ENCODE measurements around the gene ANKRD30B.
"Not testable (repeated sequence)": the region's sequence is repeated elsewhere in the genome, so short reads cannot be mapped to it uniquely, and the experiment has no call there.

ANKRD30B gene

GRCh38 chr18:14767474-14767873, 19.5 kb downstream of the ANKRD30B start:
- Histone ChIP-seq H3K4me3 (ENCODE audit: low read depth, low read length) (no peak overlapping the region), H3K36me3 (replicated peaks) (no peaks in the 10 kb centered on the region), H3K27ac (no peak overlapping the region), H3K27me3 (replicated peaks) (no peaks in the 10 kb centered on the region)
- in situ Hi-C loops (cut with HindIII; ENCODE audit: low pct_ligation_motif_present, low sequenced_read_pairs) = no loop called here
- TF ChIP-seq CTCF (IDR thresholded peaks at IDR 0.05; ENCODE audit: low read depth, low read length, missing control alignments) = no peak
- DNase-seq = no peak

- in situ Hi-C loops (cut with HindIII; ENCODE audit: low pct_ligation_motif_present, low sequenced_read_pairs) = no loop called here
- no peaks in the 10 kb centered on the region for H3K36me3 ChIP-seq (replicated peaks)
- DNase-seq = no peak
- no peaks in the 10 kb centered on the region for H3K27me3 ChIP-seq (replicated peaks)
- H3K4me3 ChIP-seq (ENCODE audit: low read depth, low read length) = no peak overlapping the region
- TF ChIP-seq CTCF (IDR thresholded peaks at IDR 0.05; ENCODE audit: low read depth, low read length, missing control alignments) = no peak
- H3K27ac ChIP-seq = no peak overlapping the region
Observed at GRCh38 chr18:14768241-14768640, 20.3 kb downstream of the ANKRD30B start.

GRCh38 chr18:14769381-14769780, 21.4 kb downstream of the ANKRD30B start:
- Histone ChIP-seq H3K4me3 (ENCODE audit: low read depth, low read length) (no peak overlapping the region), H3K36me3 (replicated peaks) (no peaks in the 10 kb centered on the region), H3K27me3 (replicated peaks) (no peaks in the 10 kb centered on the region), H3K27ac (no peak overlapping the region)
- no peak for DNase-seq
- TF ChIP-seq CTCF (IDR thresholded peaks at IDR 0.05; ENCODE audit: low read depth, low read length, missing control alignments) = no peak
- in situ Hi-C loops (cut with HindIII; ENCODE audit: low pct_ligation_motif_present, low sequenced_read_pairs) = no loop called here

- Histone ChIP-seq H3K36me3 (replicated peaks) (no peaks in the 10 kb centered on the region), H3K4me3 (ENCODE audit: low read depth, low read length) (no peak overlapping the region), H3K27me3 (replicated peaks) (no peaks in the 10 kb centered on the region), H3K27ac (no peak overlapping the region)
- no peak for DNase-seq
- in situ Hi-C loops (cut with HindIII; ENCODE audit: low pct_ligation_motif_present, low sequenced_read_pairs) = no loop called here
- TF ChIP-seq CTCF (IDR thresholded peaks at IDR 0.05; ENCODE audit: low read depth, low read length, missing control alignments) = no peak
Observed at GRCh38 chr18:14776801-14777200, 28.8 kb downstream of the ANKRD30B start.

GRCh38 chr18:14781671-14782070, 33.7 kb downstream of the ANKRD30B start:
- no peaks in the 10 kb centered on the region for H3K36me3 ChIP-seq (replicated peaks)
- H3K27me3 ChIP-seq (replicated peaks) = no peaks in the 10 kb centered on the region
- DNase-seq = no peak
- H3K27ac ChIP-seq = no peak overlapping the region
- TF ChIP-seq CTCF (IDR thresholded peaks at IDR 0.05; ENCODE audit: low read depth, low read length, missing control alignments) = no peak
- in situ Hi-C loops (cut with HindIII; ENCODE audit: low pct_ligation_motif_present, low sequenced_read_pairs) = no loop called here
- no peak overlapping the region for H3K4me3 ChIP-seq (ENCODE audit: low read depth, low read length)

GRCh38 chr18:14784133-14784532, 36.2 kb downstream of the ANKRD30B start:
- in situ Hi-C loops (cut with HindIII; ENCODE audit: low pct_ligation_motif_present, low sequenced_read_pairs) = no loop called here
- Histone ChIP-seq H3K36me3 (replicated peaks) (no peaks in the 10 kb centered on the region), H3K27ac (no peak overlapping the region), H3K27me3 (replicated peaks) (no peaks in the 10 kb centered on the region), H3K4me3 (ENCODE audit: low read depth, low read length) (no peak overlapping the region)
- DNase-seq = no peak
- no peak for TF ChIP-seq CTCF (IDR thresholded peaks at IDR 0.05; ENCODE audit: low read depth, low read length, missing control alignments)

GRCh38 chr18:14796876-14797275, 48.9 kb downstream of the ANKRD30B start:
- in situ Hi-C loops (cut with HindIII; ENCODE audit: low pct_ligation_motif_present, low sequenced_read_pairs); DNase-seq; H3K36me3 ChIP-seq (replicated peaks); H3K4me3 ChIP-seq (ENCODE audit: low read depth, low read length); H3K27me3 ChIP-seq (replicated peaks); H3K27ac ChIP-seq: not testable (repeated sequence)

- H3K27ac ChIP-seq; in situ Hi-C loops (cut with HindIII; ENCODE audit: low pct_ligation_motif_present, low sequenced_read_pairs); DNase-seq; H3K36me3 ChIP-seq (replicated peaks); H3K27me3 ChIP-seq (replicated peaks); H3K4me3 ChIP-seq (ENCODE audit: low read depth, low read length): not testable (repeated sequence)
Observed at GRCh38 chr18:14797969-14798764, 50.2 kb downstream of the ANKRD30B start.

Measured in brain microvascular endothelial cell (primary cell).